H1 (cell line): Measurements from ENCODE around the gene HNF1B. TPM values are rescaled to one million over a fixed set of nuclear protein-coding genes. Genes with fewer than 3 reads are reported as not detected.

Experiments used
- CTCF ChIA-PET: fragments of 300-600 bp; sonication (Branson Sonifier 250); formaldehyde crosslinking; loops from one replicate; lab custom pipeline; 2021; ENCODE audit not compliant: partially characterized antibody; lab: Charles Lee
- POLR2A ChIA-PET: fragments of 300-600 bp; sonication (Branson Sonifier 250); formaldehyde crosslinking; loops from one replicate; lab custom pipeline; 2021; ENCODE audit warnings: inconsistent platforms; ENCODE audit not compliant: partially characterized antibody; lab: Charles Lee
- DNase-seq, 2 experiments: peaks; one replicate each; pipeline versions ENCODE4 v3.0.0 to v3.0.0-alpha.2; 2010 to 2022; ENCODE audit warnings: low spot score in 2 of 2, low read depth in 1 of 2, mixed read lengths in 1 of 2
- FAIRE-seq: peaks from 2 replicates; lab custom pipeline; 2011; peaks lifted over from hg19 to GRCh38; lab: Jason Lieb, UNC
- H2AFZ ChIP-seq: 2 replicates; pipeline ENCODE4 v1.8.1; 2012; ENCODE audit warnings: low read length, inconsistent platforms
- H2AK5ac ChIP-seq: 2 replicates; pipeline ENCODE4 v1.6.1; 2013; ENCODE audit warnings: low read depth, low read length
- H2BK120ac ChIP-seq: replicated peaks from 2 replicates; pipeline ENCODE3; 2013; ENCODE audit warnings: low read depth, low read length, inconsistent platforms
- H2BK12ac ChIP-seq: 2 replicates; pipeline ENCODE4 v1.6.1; 2013; ENCODE audit warnings: low read depth, low read length
- H2BK15ac ChIP-seq: 2 replicates; pipeline ENCODE4 v1.6.1; 2013; ENCODE audit warnings: low read length
- H2BK20ac ChIP-seq: 2 replicates; pipeline ENCODE4 v1.6.1; 2013; ENCODE audit warnings: low read length
- H2BK5ac ChIP-seq: 2 replicates; pipeline ENCODE4 v1.6.1; 2013; ENCODE audit warnings: low read depth, low read length
- H3K14ac ChIP-seq: 2 replicates; pipeline ENCODE4 v1.6.1; 2013; ENCODE audit warnings: inconsistent platforms; ENCODE audit not compliant: insufficient read length
- H3K18ac ChIP-seq: 2 replicates; pipeline ENCODE4 v1.6.1; 2013; ENCODE audit warnings: low read length; ENCODE audit errors: extremely low read depth
- H3K23ac ChIP-seq: 2 replicates; pipeline ENCODE4 v1.6.1; 2013; ENCODE audit warnings: inconsistent platforms; ENCODE audit not compliant: insufficient read length
- H3K23me2 ChIP-seq: 2 replicates; pipeline ENCODE4 v1.6.1; 2013; ENCODE audit warnings: low read depth, low read length
- H3K27ac ChIP-seq: 2 replicates; pipeline ENCODE4 v1.6.1; 2011; ENCODE audit warnings: low read depth, low read length, inconsistent platforms
- H3K27me3 ChIP-seq, 4 experiments: replicated peaks in 1 of 4; 1 replicate in 1 of 4; 2 replicates in 3 of 4; pipeline versions ENCODE4 v1.6.1 to v1.8.1; 2011 to 2013; ENCODE audit warnings: low read length in 3 of 4, mild to moderate bottlenecking in 3 of 4, inconsistent platforms in 2 of 4, mixed read lengths in 2 of 4, moderate library complexity in 1 of 4; ENCODE audit not compliant: control insufficient read depth in 3 of 4, insufficient read depth in 3 of 4; ENCODE audit errors: extremely low read depth in 1 of 4
- H3K36me3 ChIP-seq, 4 experiments: 2 replicates each; pipeline versions ENCODE4 v1.6.1 to v1.8.1; 2011 to 2013; ENCODE audit warnings: mild to moderate bottlenecking in 4 of 4, low read length in 3 of 4, moderate library complexity in 2 of 4, control low read depth in 1 of 4, inconsistent platforms in 1 of 4; ENCODE audit not compliant: insufficient read depth in 4 of 4, control insufficient read depth in 2 of 4
- H3K4ac ChIP-seq: replicated peaks from 2 replicates; pipeline ENCODE3; 2013; ENCODE audit warnings: low read length, low read depth, mixed read lengths, inconsistent platforms; ENCODE audit not compliant: insufficient read length
- H3K4me1 ChIP-seq, 4 experiments: replicated peaks in 1 of 4; 1 replicate in 1 of 4; 2 replicates in 3 of 4; pipeline versions ENCODE4 v1.6.1 to v1.8.1; 2011 to 2013; ENCODE audit warnings: low read length in 3 of 4, inconsistent platforms in 2 of 4, mixed read lengths in 1 of 4; ENCODE audit not compliant: insufficient read depth in 4 of 4, control insufficient read depth in 3 of 4
- H3K4me2 ChIP-seq, 2 experiments: 2 replicates each; pipeline versions ENCODE4 v1.6.1 to v1.8.1; 2011 to 2013; ENCODE audit warnings: low read depth in 2 of 2, low read length in 2 of 2, control low read depth in 1 of 2, inconsistent platforms in 1 of 2, mild to moderate bottlenecking in 1 of 2; ENCODE audit not compliant: insufficient read depth in 1 of 2
- H3K4me3 ChIP-seq, 4 experiments: fragments of 200-600, 300-600 bp in 1 of 4; sonication (generic), shearing (Covaris generic), sonication (Bioruptor Twin) in 1 of 4; 2 replicates each; pipeline versions ENCODE4 v1.5.1 to v1.8.1; 2011 to 2016; ENCODE audit warnings: low read length in 4 of 4, low read depth in 3 of 4, control low read depth in 2 of 4, inconsistent platforms in 2 of 4, mild to moderate bottlenecking in 2 of 4, mixed read lengths in 1 of 4, moderate library complexity in 1 of 4; ENCODE audit not compliant: insufficient read depth in 2 of 4; ENCODE audit errors: extremely low read depth in 1 of 4
- H3K56ac ChIP-seq: replicated peaks from 2 replicates; pipeline ENCODE3; 2013; ENCODE audit warnings: low read depth, mild to moderate bottlenecking, mixed read lengths, low read length, inconsistent platforms; ENCODE audit not compliant: insufficient read length
- H3K79me1 ChIP-seq: 2 replicates; pipeline ENCODE4 v1.6.1; 2013; ENCODE audit warnings: low read depth, low read length, control low read depth
- H3K79me2 ChIP-seq, 2 experiments: 2 replicates each; pipeline versions ENCODE4 v1.6.1 to v1.8.1; 2012 to 2013; ENCODE audit warnings: low read length in 2 of 2, mild to moderate bottlenecking in 2 of 2, inconsistent platforms in 1 of 2; ENCODE audit not compliant: insufficient read depth in 2 of 2, control insufficient read depth in 1 of 2
- H3K9ac ChIP-seq, 4 experiments: replicated peaks in 1 of 4; 1 replicate in 1 of 4; 2 replicates in 3 of 4; pipeline versions ENCODE4 v1.6.1 to v1.8.1; 2011 to 2013; ENCODE audit warnings: low read depth in 3 of 4, low read length in 3 of 4, control low read depth in 2 of 4, mild to moderate bottlenecking in 2 of 4, moderate library complexity in 2 of 4, inconsistent platforms in 1 of 4; ENCODE audit errors: extremely low read depth in 1 of 4
- H3K9me3 ChIP-seq, 2 experiments: 2 replicates each; pipeline versions ENCODE4 v1.6.1 to v1.8.1; 2012 to 2013; ENCODE audit warnings: mild to moderate bottlenecking in 2 of 2, moderate library complexity in 2 of 2, control low read depth in 1 of 2, inconsistent platforms in 1 of 2, low read depth in 1 of 2, low read length in 1 of 2, mixed read lengths in 1 of 2; ENCODE audit not compliant: insufficient read depth in 2 of 2
- H4K20me1 ChIP-seq, 2 experiments: replicated peaks in 1 of 2; 2 replicates each; pipeline versions ENCODE3 to v1.8.1; 2011 to 2013; ENCODE audit warnings: inconsistent platforms in 2 of 2, low read length in 2 of 2, mild to moderate bottlenecking in 1 of 2; ENCODE audit not compliant: insufficient read depth in 2 of 2, control insufficient read depth in 1 of 2
- H4K5ac ChIP-seq: 2 replicates; pipeline ENCODE4 v1.6.1; 2013; ENCODE audit warnings: low read length, low read depth, mixed read lengths, inconsistent platforms; ENCODE audit not compliant: insufficient read length
- H4K8ac ChIP-seq: 2 replicates; pipeline ENCODE4 v1.8.0; 2013; ENCODE audit warnings: mild to moderate bottlenecking, moderate library complexity, low read length, inconsistent platforms; ENCODE audit not compliant: insufficient read depth; ENCODE audit errors: extremely low read depth
- H4K91ac ChIP-seq: replicated peaks from 2 replicates; pipeline ENCODE3; 2013; ENCODE audit warnings: low read length, mixed read lengths, inconsistent platforms; ENCODE audit not compliant: insufficient read length
- CBX5 ChIP-seq: fragments of 300-800, 300-1000 bp; sonication (generic); IDR thresholded peaks from 2 replicates; pipeline ENCODE4 v1.7.1; 2016; ENCODE audit warnings: antibody characterized with exemption, low read length, low read depth
- HDAC2 ChIP-seq, 2 experiments: fragments of 300-600 bp in 1 of 2; sonication (generic) in 1 of 2; IDR thresholded peaks; 2 replicates each; pipeline ENCODE4 v1.6.1; 2011 to 2012; ENCODE audit warnings: low read depth in 2 of 2, low read length in 2 of 2, mild to moderate bottlenecking in 2 of 2, moderate library complexity in 2 of 2, borderline replicate concordance in 1 of 2, inconsistent platforms in 1 of 2
- RAD21 ChIP-seq, 2 experiments: IDR thresholded peaks in 1 of 2; conservative IDR thresholded peaks in 1 of 2; 2 replicates each; pipeline ENCODE4 v1.6.1; 2011; ENCODE audit warnings: low read depth in 2 of 2, low read length in 2 of 2, improper control_type of control experiment in 1 of 2, inconsistent platforms in 1 of 2, mild to moderate bottlenecking in 1 of 2, moderate library complexity in 1 of 2
- SUZ12 ChIP-seq: fragments of 200-600 bp; sonication (generic); IDR thresholded peaks from 2 replicates; pipeline ENCODE4 v1.6.1; 2012; ENCODE audit warnings: mild to moderate bottlenecking, inconsistent platforms, low read length, moderate library complexity, mixed read lengths
- TCF12 ChIP-seq: IDR thresholded peaks from 2 replicates; pipeline ENCODE4 v1.6.1; 2011; ENCODE audit warnings: low read depth, mild to moderate bottlenecking, low read length
- TEAD4 ChIP-seq: IDR thresholded peaks from 2 replicates; pipeline ENCODE4 v1.6.1; 2012; ENCODE audit warnings: low read depth, low read length, inconsistent platforms, mixed read lengths
- YY1 ChIP-seq: IDR thresholded peaks from 2 replicates; pipeline ENCODE4 v1.6.1; 2011; ENCODE audit warnings: low read depth, mild to moderate bottlenecking, low read length
- WGBS, 2 experiments: shearing (Covaris generic) in 1 of 2; methylation state at CpG; one replicate each; pipeline versions ENCODE4 v1.1.6 to v1.1.7; 2013 to 2015; ENCODE audit warnings: low lambda C conversion rate in 2 of 2, mixed read lengths in 2 of 2, inconsistent platforms in 1 of 2, low coverage in 1 of 2, missing lambda C conversion rate in 1 of 2; ENCODE audit not compliant: insufficient replicate concordance in 2 of 2, insufficient coverage in 1 of 2, insufficient read length in 1 of 2; ENCODE audit errors: extremely low coverage in 1 of 2, missing lambda C conversion rate in 1 of 2; 5-methylcytosine and 5-hydroxymethylcytosine counted together
- polyA plus RNA-seq, 7 experiments: library from polyadenylated mRNA; depleted of rRNA in 3 of 7; stranded (reverse) in 5 of 7; unstranded in 2 of 7; fragments of >200 nt in 5 of 7; fragments of 200-250 nt in 2 of 7; gene quantifications; 1 replicate in 5 of 7; 2 replicates in 1 of 7; 4 replicates in 1 of 7; pipeline versions ENCODE4 v1.2.1 to v1.2.3, GENCODE V29; 2011 to 2013; ENCODE audit warnings: missing spikeins in 2 of 7, mixed read lengths in 2 of 7
- total RNA-seq: library from RNA; stranded (reverse); fragmentation: NEBNext Ultra II Directional; extraction: Animal tissue kit (Norgen Biotek cat#: 25700); gene quantifications from 2 replicates; pipeline ENCODE4 v1.2.1, GENCODE V29; 2021
- TF ChIP-seq, protein P1 (sequence below), 3 experiments: IDR thresholded peaks; 1 replicate in 2 of 3; 2 replicates in 1 of 3; pipeline versions ENCODE4 v1.5.1 to v1.6.1; 2011; ENCODE audit warnings: low read length in 3 of 3, mild to moderate bottlenecking in 3 of 3, inconsistent platforms in 2 of 3, low read depth in 1 of 3, moderate library complexity in 1 of 3; ENCODE audit not compliant: insufficient read depth in 1 of 3; ENCODE audit errors: control extremely low read depth in 1 of 3

HNF1B gene
- total and polyA plus RNA-seq, 2 of the 8 experiments (the other 6 are each of a cell fraction or from before 2014, with no cell fraction given): 0.13 to 0.30 TPM

DNA sequence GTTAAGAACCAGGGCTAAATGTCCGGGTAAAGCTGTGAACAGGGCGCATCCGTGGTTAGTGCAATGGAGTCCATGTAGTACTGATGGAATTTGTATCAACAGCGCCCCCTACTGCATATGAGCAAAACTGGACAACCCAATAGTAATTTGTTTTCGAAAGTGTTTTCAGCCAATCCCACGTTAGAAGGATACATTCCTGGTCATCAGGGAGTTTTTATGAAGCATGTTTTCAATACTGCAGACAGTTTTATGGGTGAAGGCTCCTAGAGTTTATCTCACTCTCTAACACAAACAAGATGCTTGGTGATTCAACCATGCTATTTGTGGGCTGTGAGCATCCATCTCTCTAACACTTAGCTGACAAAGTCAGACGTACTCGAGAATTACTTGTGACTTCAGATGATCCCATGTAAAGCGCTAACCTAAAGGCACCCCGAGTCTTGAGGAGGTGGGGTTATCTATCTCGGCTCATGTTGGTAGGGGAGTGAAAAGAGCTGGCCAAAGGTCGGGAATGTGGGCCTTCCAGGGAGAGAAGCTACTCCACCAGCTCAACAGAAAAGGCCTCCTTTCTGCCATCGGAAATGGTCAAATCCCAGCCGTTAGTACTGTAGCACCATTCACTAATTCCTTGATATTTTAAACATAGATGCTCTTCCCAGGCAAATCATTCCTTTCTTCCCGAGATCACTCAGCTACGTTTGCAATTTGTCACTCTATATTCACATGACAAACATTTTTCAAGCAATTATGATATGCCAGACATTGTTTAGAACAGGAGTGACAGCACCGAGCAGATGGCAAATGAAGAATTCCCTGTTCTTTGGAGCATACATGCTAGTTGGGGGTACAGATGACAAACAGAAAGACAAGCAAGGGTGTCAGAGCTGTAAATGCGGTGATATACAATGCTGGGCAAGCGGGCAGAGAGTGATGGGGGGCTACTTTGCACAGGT lies 46.9 kb upstream of the HNF1B start:
- Histone ChIP-seq H3K18ac (no peak overlapping the region), H4K20me1 (no peaks in the 10 kb centered on the region), H3K79me1 (no peaks in the 10 kb centered on the region), H3K27ac (no peak overlapping the region), H2BK15ac (no peak overlapping the region), H2BK12ac (no peak overlapping the region), H3K27me3 (no peaks in the 10 kb centered on the region), H3K9me3 (no peaks in the 10 kb centered on the region), H3K9ac (no peak overlapping the region), H4K8ac (no peak overlapping the region), H3K4me3 (no peak overlapping the region), H3K23me2 (no peaks in the 10 kb centered on the region), H2BK120ac (no peak overlapping the region), H3K23ac (no peak overlapping the region), H2BK5ac (no peak overlapping the region), H2AK5ac (no peak overlapping the region), H3K14ac (no peak overlapping the region), H3K4me2 (no peak overlapping the region), H3K79me2 (no peaks in the 10 kb centered on the region), H2AFZ (no peak overlapping the region), H4K5ac (no peak overlapping the region), H2BK20ac (no peak overlapping the region), H3K4me1 (no peaks in the 10 kb centered on the region), H3K56ac (no peak overlapping the region), H4K91ac (peak overlapping the region; percentile 27), H3K4ac (no peak overlapping the region), H3K36me3 (no peaks in the 10 kb centered on the region)
- no peak for DNase-seq
- 87% methylated on average over 19 of the region's 19 CpGs; no CpG with 5 or more reads in 1 of the 2 experiments for WGBS, 2 experiments
- no peak for FAIRE-seq
- POLR2A ChIA-PET: no interaction called here
- CTCF ChIA-PET: interaction anchor here (0.5 to 2.0 kb wide), 18 partner anchors 8 to 141 kb away, joined by 3 to 13 read pairs (median 3); no protein-coding TSS in a partner anchor
- TF ChIP-seq HDAC2 (IDR thresholded peaks at IDR 0.05; ENCODE audit: borderline replicate concordance in 1 of 2, low read depth in 2 of 2, low read length in 2 of 2): no peak
- TF ChIP-seq TCF12: no peak
- TF ChIP-seq RAD21 (IDR thresholded peaks at IDR 0.05 in 1 of 2, conservative IDR thresholded peaks at IDR 0.05 in 1 of 2; ENCODE audit: low read depth in 2 of 2, low read length in 2 of 2): peak; percentile 60 to 63
- 0 out of 2 replicates have a peak, but pooled peaks have one; percentile 59 for TF ChIP-seq TEAD4
- TF ChIP-seq SUZ12: no peak
- TF ChIP-seq CBX5: no peak
- TF ChIP-seq, protein P1, sequence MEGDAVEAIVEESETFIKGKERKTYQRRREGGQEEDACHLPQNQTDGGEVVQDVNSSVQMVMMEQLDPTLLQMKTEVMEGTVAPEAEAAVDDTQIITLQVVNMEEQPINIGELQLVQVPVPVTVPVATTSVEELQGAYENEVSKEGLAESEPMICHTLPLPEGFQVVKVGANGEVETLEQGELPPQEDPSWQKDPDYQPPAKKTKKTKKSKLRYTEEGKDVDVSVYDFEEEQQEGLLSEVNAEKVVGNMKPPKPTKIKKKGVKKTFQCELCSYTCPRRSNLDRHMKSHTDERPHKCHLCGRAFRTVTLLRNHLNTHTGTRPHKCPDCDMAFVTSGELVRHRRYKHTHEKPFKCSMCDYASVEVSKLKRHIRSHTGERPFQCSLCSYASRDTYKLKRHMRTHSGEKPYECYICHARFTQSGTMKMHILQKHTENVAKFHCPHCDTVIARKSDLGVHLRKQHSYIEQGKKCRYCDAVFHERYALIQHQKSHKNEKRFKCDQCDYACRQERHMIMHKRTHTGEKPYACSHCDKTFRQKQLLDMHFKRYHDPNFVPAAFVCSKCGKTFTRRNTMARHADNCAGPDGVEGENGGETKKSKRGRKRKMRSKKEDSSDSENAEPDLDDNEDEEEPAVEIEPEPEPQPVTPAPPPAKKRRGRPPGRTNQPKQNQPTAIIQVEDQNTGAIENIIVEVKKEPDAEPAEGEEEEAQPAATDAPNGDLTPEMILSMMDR (IDR thresholded peaks at IDR 0.05; ENCODE audit: control extremely low read depth in 1 of 3, insufficient read depth in 1 of 3, low read depth in 1 of 3, low read length in 3 of 3): peak in 2 of 3 experiments; percentile 40 to 62; a peak in 3 of 4 replicates
- 0 out of 2 replicates have a peak, but pooled peaks have one; percentile 41 for TF ChIP-seq YY1
